ENCODE results near the gene B4GALT3.
A peak's percentile ranks its signal among the peaks of the same experiment; 100 is the strongest.

The B4GALT3 gene

DNA sequence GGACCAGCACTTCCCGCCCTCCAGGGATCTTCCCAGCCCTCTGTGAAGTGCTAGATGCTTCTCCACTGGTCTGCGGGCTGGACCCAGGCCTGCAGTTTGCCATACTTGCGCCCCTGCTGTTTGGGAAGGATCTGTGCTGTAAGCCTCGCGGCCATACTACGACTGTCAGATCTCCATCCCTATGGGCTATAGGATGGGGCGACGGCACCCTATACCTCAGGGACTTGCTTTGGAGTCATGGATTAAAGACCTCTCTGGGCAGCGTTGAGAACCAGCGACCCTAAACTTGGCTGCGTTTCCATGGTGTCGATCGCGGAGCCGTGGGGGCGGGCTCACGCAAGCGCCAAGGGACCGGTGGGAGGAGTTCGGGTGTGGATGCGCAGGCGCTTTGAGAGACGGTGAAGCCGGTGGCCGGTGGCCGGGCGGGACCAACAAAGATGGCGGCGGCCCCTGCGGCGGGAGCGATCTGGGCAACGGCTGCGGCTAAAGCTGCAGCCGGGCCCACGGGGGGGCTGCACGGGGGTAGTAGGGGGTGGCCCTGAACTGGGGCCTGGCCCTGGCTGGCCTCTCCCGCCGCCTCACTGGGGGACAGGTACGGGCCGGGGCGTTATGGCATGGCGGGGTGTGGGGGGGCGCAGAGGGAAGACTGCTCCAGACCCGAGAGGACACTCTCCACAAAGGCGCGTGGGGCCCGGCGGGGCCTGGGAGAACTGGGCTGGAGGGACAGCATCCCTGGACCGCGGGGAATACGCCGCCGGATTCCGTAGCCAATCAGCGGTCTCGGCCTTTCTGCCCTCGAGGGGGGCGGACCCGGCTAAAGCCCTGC is 18.0 kb downstream of the B4GALT3 start, which contains the start of gene USP21:
Gene USP21, plus strand, starts transcription at position 414 of the 826 bp plus-strand sequence. CDS start 1,141 bp downstream, outside the sequence.
- TF ChIP-seq, protein P1, sequence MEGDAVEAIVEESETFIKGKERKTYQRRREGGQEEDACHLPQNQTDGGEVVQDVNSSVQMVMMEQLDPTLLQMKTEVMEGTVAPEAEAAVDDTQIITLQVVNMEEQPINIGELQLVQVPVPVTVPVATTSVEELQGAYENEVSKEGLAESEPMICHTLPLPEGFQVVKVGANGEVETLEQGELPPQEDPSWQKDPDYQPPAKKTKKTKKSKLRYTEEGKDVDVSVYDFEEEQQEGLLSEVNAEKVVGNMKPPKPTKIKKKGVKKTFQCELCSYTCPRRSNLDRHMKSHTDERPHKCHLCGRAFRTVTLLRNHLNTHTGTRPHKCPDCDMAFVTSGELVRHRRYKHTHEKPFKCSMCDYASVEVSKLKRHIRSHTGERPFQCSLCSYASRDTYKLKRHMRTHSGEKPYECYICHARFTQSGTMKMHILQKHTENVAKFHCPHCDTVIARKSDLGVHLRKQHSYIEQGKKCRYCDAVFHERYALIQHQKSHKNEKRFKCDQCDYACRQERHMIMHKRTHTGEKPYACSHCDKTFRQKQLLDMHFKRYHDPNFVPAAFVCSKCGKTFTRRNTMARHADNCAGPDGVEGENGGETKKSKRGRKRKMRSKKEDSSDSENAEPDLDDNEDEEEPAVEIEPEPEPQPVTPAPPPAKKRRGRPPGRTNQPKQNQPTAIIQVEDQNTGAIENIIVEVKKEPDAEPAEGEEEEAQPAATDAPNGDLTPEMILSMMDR (IDR thresholded peaks at IDR 0.05) = peak; percentile 52
- Histone ChIP-seq H3K4me3 (ENCODE audit: low read depth in 1 of 2, low read length in 1 of 2) (peak within 1 kb of the TSS; percentile 79 to 83), H3K27ac (peak within 1 kb of the TSS; percentile 65), H3K36me3 (peaks cover 13% of the 10 kb centered on the region), H3K9me3 (no peaks in the 10 kb centered on the region), H3K4me1 (ENCODE audit: control insufficient read depth in 1 of 2, insufficient read depth in 1 of 2, low read depth in 1 of 2, low read length in 1 of 2) (peaks cover 18 to 22% of the 10 kb centered on the region in 2 experiments), H3K27me3 (no peaks in the 10 kb centered on the region)

DNA sequence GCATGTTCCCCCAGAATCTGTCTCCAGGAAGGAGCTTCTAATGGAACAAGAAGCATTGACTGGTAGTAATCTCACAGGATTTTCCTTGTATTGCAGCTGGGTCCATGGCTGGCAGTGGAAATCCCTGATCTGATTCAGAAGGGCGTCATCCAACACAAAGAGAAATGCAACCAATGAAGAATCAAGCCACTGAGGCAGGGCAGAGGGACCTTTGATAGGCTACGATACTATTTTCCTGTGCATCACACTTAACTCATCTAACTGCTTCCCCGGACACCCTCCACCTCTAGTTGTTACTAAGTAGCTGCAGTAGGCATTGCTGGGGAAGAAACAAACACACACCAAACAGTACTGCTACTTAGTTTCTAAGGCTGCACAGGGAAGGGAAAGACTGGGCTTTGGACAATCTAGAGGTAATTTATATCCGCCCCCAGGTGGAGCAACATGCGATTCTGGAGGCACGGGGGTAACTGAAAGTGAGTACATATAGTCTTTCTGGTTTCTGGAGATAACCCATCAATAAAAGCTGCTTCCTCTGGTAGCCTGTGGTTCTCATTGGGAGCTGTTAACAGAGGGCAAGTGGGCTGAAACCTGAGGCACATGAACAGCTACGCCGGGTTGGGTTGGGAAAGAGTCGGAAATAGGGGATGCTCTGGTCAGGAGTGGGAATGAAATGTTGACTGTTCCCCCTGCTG is 18.8 kb downstream of the B4GALT3 start:
- Histone ChIP-seq H3K27ac (peak overlapping the region; percentile 65), H3K36me3 (peaks cover 8% of the 10 kb centered on the region), H3K4me3 (ENCODE audit: low read depth in 1 of 2, low read length in 1 of 2) (peak overlapping the region; percentile 79 to 83)

DNA sequence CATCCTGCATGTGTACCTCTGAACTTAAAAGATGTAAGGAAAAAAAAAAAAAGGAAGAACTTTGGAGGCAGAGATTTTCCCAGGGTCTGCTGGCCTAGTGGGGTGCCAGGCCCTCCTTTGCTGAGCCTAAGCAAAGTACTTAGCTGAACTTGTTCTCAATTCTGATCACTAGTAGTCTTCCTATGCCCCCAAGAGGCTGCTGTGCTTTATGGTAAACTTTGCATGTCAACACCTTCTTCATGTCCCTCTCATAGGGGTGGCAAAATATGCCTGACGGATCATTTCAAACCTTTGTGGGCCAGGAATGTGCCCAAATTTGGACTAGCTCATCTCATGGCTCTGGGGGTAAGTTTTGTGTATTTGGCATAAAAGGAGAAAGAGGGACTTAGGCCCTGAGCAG is 19.4 kb downstream of the B4GALT3 start:
- H3K4me1 ChIP-seq (ENCODE audit: control insufficient read depth in 1 of 2, insufficient read depth in 1 of 2, low read depth in 1 of 2, low read length in 1 of 2) = peaks cover 27 to 28% of the 10 kb centered on the region in 2 experiments
- no peak overlapping the region for H3K27ac ChIP-seq
- no peaks in the 10 kb centered on the region for H3K27me3 ChIP-seq
- no peak overlapping the region for H3K4me3 ChIP-seq (ENCODE audit: low read depth in 1 of 2, low read length in 1 of 2)
- peaks cover 4% of the 10 kb centered on the region for H3K36me3 ChIP-seq
- TF ChIP-seq, protein P1 (IDR thresholded peaks at IDR 0.05) = no peak
- H3K9me3 ChIP-seq = no peaks in the 10 kb centered on the region

More for the DNA sequence above, 18.8 kb downstream of the B4GALT3 start:
- TF ChIP-seq, protein P1 (IDR thresholded peaks at IDR 0.05) = no peak
- Histone ChIP-seq H3K27me3 (no peaks in the 10 kb centered on the region), H3K4me1 (ENCODE audit: control insufficient read depth in 1 of 2, insufficient read depth in 1 of 2, low read depth in 1 of 2, low read length in 1 of 2) (peaks cover 22 to 24% of the 10 kb centered on the region in 2 experiments), H3K9me3 (no peaks in the 10 kb centered on the region)

GRCh38 chr1:161153682-161154337 is 23.5 kb downstream of the B4GALT3 start, which contains the start of gene UFC1:
Gene UFC1, plus strand, starts transcription at chr1:161153978. Its CDS starts 20 bp downstream, at chr1:161153998.
- TF ChIP-seq, protein P1 (IDR thresholded peaks at IDR 0.05) = no peak
- H3K27ac ChIP-seq = peak within 1 kb of the TSS; percentile 87
- H3K4me3 ChIP-seq (ENCODE audit: low read depth in 1 of 2, low read length in 1 of 2) = peak within 1 kb of the TSS; percentile 67 to 92
- peaks cover 16 to 17% of the 10 kb centered on the region in 2 experiments for H3K4me1 ChIP-seq (ENCODE audit: control insufficient read depth in 1 of 2, insufficient read depth in 1 of 2, low read depth in 1 of 2, low read length in 1 of 2)
- no peaks in the 10 kb centered on the region for H3K27me3 ChIP-seq
- H3K9me3 ChIP-seq = no peaks in the 10 kb centered on the region
- no peaks in the 10 kb centered on the region for H3K36me3 ChIP-seq

DNA sequence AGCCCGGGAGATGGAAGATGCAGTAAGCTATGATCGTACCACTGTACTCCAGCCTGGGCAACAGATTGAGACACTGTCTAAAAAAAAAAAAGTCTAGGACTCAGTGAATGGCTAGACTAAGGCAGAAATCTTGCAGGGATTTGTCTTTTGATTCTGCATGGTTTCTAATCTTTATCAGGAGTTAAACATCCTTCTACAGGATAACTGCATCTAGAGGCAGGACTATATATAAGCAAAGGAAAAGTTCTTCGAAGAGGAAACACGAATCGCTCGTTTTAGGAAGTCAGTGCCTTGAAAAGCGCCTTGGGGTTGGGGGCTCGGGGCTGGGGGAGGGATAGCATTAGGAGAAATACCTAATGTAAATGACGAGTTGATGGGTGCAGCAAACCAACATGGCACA is 24.1 kb downstream of the B4GALT3 start:
- Histone ChIP-seq H3K36me3 (no peaks in the 10 kb centered on the region), H3K9me3 (no peaks in the 10 kb centered on the region), H3K4me1 (ENCODE audit: control insufficient read depth in 1 of 2, insufficient read depth in 1 of 2, low read depth in 1 of 2, low read length in 1 of 2) (peaks cover 13 to 14% of the 10 kb centered on the region in 2 experiments), H3K4me3 (ENCODE audit: low read depth in 1 of 2, low read length in 1 of 2) (peak overlapping the region; percentile 67 to 92), H3K27me3 (no peaks in the 10 kb centered on the region), H3K27ac (peak overlapping the region; percentile 87)
- TF ChIP-seq, protein P1 (IDR thresholded peaks at IDR 0.05) = no peak
